ENCODE data around the gene JAGN1. TPM values are rescaled to one million over a fixed set of nuclear protein-coding genes. Genes with fewer than 3 reads are reported as not detected.
"Not testable (repeated sequence)": the region's sequence is repeated elsewhere in the genome, so short reads cannot be mapped to it uniquely, and the experiment has no call there.

The JAGN1 gene
- polyA plus RNA-seq, 1 donor (not counting 4 experiments of a cell fraction or from before 2014, with no cell fraction given), result 48.0 TPM

- H3K9me3 ChIP-seq (ENCODE audit: control insufficient read depth, low read depth, low read length), result no peaks in the 10 kb centered on the region
- no peaks in the 10 kb centered on the region for H3K79me2 ChIP-seq (ENCODE audit: control insufficient read depth, insufficient read depth, low read length)
- no peaks in the 10 kb centered on the region for H3K36me3 ChIP-seq (ENCODE audit: control insufficient read depth in 2 of 2, extremely low read depth in 1 of 2, insufficient read depth in 2 of 2, low read length in 2 of 2)
- FAIRE-seq, result no peak
- H3K4me1 ChIP-seq (ENCODE audit: control insufficient read depth, extremely low read depth, insufficient read depth, low read length), result peaks cover 3% of the 10 kb centered on the region
- no peak overlapping the region for H3K27ac ChIP-seq (ENCODE audit: control insufficient read depth, insufficient read depth, low read length)
- H3K9ac ChIP-seq (ENCODE audit: control insufficient read depth, extremely low read depth, insufficient read depth, low read length), result no peak overlapping the region
- no peak overlapping the region for H3K4me3 ChIP-seq (ENCODE audit: control insufficient read depth in 2 of 3, extremely low read depth in 1 of 3, insufficient read depth in 2 of 3, low read depth in 1 of 3, low read length in 3 of 3)
- H3K4me2 ChIP-seq (ENCODE audit: control insufficient read depth, extremely low read depth, insufficient read depth, low read depth, low read length), result no peak overlapping the region
- no peak for DNase-seq (ENCODE audit: low read depth, low spot score)
- H3K9me1 ChIP-seq (ENCODE audit: control insufficient read depth, extremely low read depth, insufficient read depth, low read length), result no peaks in the 10 kb centered on the region
- TF ChIP-seq CTCF (optimal IDR thresholded peaks at IDR 0.05 in 1 of 3, IDR thresholded peaks at IDR 0.05 in 1 of 3, conservative IDR thresholded peaks at IDR 0.05 in 1 of 3; ENCODE audit: extremely low read depth in 1 of 3, insufficient read depth in 2 of 3, low read length in 3 of 3) (no peak), EZH2 (IDR thresholded peaks at IDR 0.05; ENCODE audit: low read length) (no peak)
- no peaks in the 10 kb centered on the region for H3K27me3 ChIP-seq (ENCODE audit: control insufficient read depth, extremely low read depth, insufficient read depth, low read length)
- no peak overlapping the region for H2AFZ ChIP-seq (ENCODE audit: control insufficient read depth, low read length)
- dilution Hi-C loops (cut with MboI; ENCODE audit: extremely low pct_ligation_motif_present, low sequenced_read_pairs), result no loop called here
- no peaks in the 10 kb centered on the region for H4K20me1 ChIP-seq (ENCODE audit: control insufficient read depth, extremely low read depth, insufficient read depth, low read length)
Measured at GRCh38 chr3:9869955-9870354, 20.5 kb upstream of the JAGN1 start.

GRCh38 chr3:9870978-9871377 lies 19.4 kb upstream of the JAGN1 start:
- Histone ChIP-seq H2AFZ (ENCODE audit: control insufficient read depth, low read length) (no peak overlapping the region), H3K79me2 (ENCODE audit: control insufficient read depth, insufficient read depth, low read length) (no peaks in the 10 kb centered on the region), H3K4me3 (ENCODE audit: control insufficient read depth in 2 of 3, extremely low read depth in 1 of 3, insufficient read depth in 2 of 3, low read depth in 1 of 3, low read length in 3 of 3) (no peak overlapping the region), H3K27me3 (ENCODE audit: control insufficient read depth, extremely low read depth, insufficient read depth, low read length) (no peaks in the 10 kb centered on the region), H3K36me3 (ENCODE audit: control insufficient read depth in 2 of 2, extremely low read depth in 1 of 2, insufficient read depth in 2 of 2, low read length in 2 of 2) (no peaks in the 10 kb centered on the region), H3K9ac (ENCODE audit: control insufficient read depth, extremely low read depth, insufficient read depth, low read length) (no peak overlapping the region), H4K20me1 (ENCODE audit: control insufficient read depth, extremely low read depth, insufficient read depth, low read length) (no peaks in the 10 kb centered on the region), H3K27ac (ENCODE audit: control insufficient read depth, insufficient read depth, low read length) (peak overlapping the region; percentile 13), H3K4me1 (ENCODE audit: control insufficient read depth, extremely low read depth, insufficient read depth, low read length) (peaks cover 3% of the 10 kb centered on the region), H3K9me3 (ENCODE audit: control insufficient read depth, low read depth, low read length) (no peaks in the 10 kb centered on the region), H3K4me2 (ENCODE audit: control insufficient read depth, extremely low read depth, insufficient read depth, low read depth, low read length) (no peak overlapping the region), H3K9me1 (ENCODE audit: control insufficient read depth, extremely low read depth, insufficient read depth, low read length) (no peaks in the 10 kb centered on the region)
- dilution Hi-C loops (cut with MboI; ENCODE audit: extremely low pct_ligation_motif_present, low sequenced_read_pairs), result no loop called here
- no peak for FAIRE-seq
- TF ChIP-seq EZH2 (IDR thresholded peaks at IDR 0.05; ENCODE audit: low read length) (no peak), CTCF (optimal IDR thresholded peaks at IDR 0.05 in 1 of 3, IDR thresholded peaks at IDR 0.05 in 1 of 3, conservative IDR thresholded peaks at IDR 0.05 in 1 of 3; ENCODE audit: extremely low read depth in 1 of 3, insufficient read depth in 2 of 3, low read length in 3 of 3) (no peak)
- DNase-seq (ENCODE audit: low read depth, low spot score), result no peak

GRCh38 chr3:9872067-9872466 lies 18.3 kb upstream of the JAGN1 start:
- H3K4me2 ChIP-seq (ENCODE audit: control insufficient read depth, extremely low read depth, insufficient read depth, low read depth, low read length); H3K9ac ChIP-seq (ENCODE audit: control insufficient read depth, extremely low read depth, insufficient read depth, low read length); H4K20me1 ChIP-seq (ENCODE audit: control insufficient read depth, extremely low read depth, insufficient read depth, low read length); H3K9me3 ChIP-seq (ENCODE audit: control insufficient read depth, low read depth, low read length); H3K27me3 ChIP-seq (ENCODE audit: control insufficient read depth, extremely low read depth, insufficient read depth, low read length); H3K4me1 ChIP-seq (ENCODE audit: control insufficient read depth, extremely low read depth, insufficient read depth, low read length); H3K36me3 ChIP-seq (ENCODE audit: control insufficient read depth in 2 of 2, extremely low read depth in 1 of 2, insufficient read depth in 2 of 2, low read length in 2 of 2); H3K9me1 ChIP-seq (ENCODE audit: control insufficient read depth, extremely low read depth, insufficient read depth, low read length); DNase-seq (ENCODE audit: low read depth, low spot score); H3K79me2 ChIP-seq (ENCODE audit: control insufficient read depth, insufficient read depth, low read length); H3K27ac ChIP-seq (ENCODE audit: control insufficient read depth, insufficient read depth, low read length); H2AFZ ChIP-seq (ENCODE audit: control insufficient read depth, low read length); H3K4me3 ChIP-seq (ENCODE audit: control insufficient read depth in 2 of 3, extremely low read depth in 1 of 3, insufficient read depth in 2 of 3, low read depth in 1 of 3, low read length in 3 of 3); FAIRE-seq; dilution Hi-C loops (cut with MboI; ENCODE audit: extremely low pct_ligation_motif_present, low sequenced_read_pairs): not testable (repeated sequence)

Data from keratinocyte (primary cell).